Keratinocyte (primary cell): Measurements from ENCODE around the gene NUDT6.

Experiments
- EZH2 ChIP-seq: IDR thresholded peaks from one replicate; pipeline ENCODE4 v1.6.1; 2012; ENCODE audit warnings: inconsistent platforms, mild to moderate bottlenecking, low read length, moderate library complexity
- TF ChIP-seq, protein P1 (sequence below), 3 experiments: IDR thresholded peaks in 1 of 3; conservative IDR thresholded peaks in 1 of 3; optimal IDR thresholded peaks in 1 of 3; 2 replicates in 2 of 3; 3 replicates in 1 of 3; pipeline versions ENCODE3 to v1.5.1; 2011; ENCODE audit warnings: low read length in 3 of 3, mild to moderate bottlenecking in 3 of 3, moderate library complexity in 2 of 3, control low read depth in 1 of 3, inconsistent platforms in 1 of 3; ENCODE audit not compliant: insufficient read depth in 2 of 3; ENCODE audit errors: extremely low read depth in 1 of 3

DNA sequence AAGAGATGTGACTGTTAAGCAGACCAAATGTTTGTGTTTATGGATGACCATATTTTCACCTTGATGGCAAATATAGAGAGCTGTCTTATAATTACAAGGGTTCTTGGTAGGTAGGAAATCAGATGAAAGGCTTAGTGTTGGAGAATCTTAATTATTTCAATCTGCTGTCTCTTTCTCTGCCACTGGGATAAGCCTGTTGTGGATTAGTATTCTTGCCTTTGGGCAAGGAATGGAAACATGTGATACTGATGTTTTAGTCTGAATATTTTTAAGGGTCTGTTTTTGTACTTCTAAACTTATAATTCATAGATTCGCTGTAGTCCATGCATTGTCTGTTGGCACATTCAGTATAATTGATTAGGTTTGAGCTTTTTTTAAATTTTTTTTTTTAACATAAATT is 23.7 kb upstream of the NUDT6 start:
- TF ChIP-seq, protein P1, sequence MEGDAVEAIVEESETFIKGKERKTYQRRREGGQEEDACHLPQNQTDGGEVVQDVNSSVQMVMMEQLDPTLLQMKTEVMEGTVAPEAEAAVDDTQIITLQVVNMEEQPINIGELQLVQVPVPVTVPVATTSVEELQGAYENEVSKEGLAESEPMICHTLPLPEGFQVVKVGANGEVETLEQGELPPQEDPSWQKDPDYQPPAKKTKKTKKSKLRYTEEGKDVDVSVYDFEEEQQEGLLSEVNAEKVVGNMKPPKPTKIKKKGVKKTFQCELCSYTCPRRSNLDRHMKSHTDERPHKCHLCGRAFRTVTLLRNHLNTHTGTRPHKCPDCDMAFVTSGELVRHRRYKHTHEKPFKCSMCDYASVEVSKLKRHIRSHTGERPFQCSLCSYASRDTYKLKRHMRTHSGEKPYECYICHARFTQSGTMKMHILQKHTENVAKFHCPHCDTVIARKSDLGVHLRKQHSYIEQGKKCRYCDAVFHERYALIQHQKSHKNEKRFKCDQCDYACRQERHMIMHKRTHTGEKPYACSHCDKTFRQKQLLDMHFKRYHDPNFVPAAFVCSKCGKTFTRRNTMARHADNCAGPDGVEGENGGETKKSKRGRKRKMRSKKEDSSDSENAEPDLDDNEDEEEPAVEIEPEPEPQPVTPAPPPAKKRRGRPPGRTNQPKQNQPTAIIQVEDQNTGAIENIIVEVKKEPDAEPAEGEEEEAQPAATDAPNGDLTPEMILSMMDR (optimal IDR thresholded peaks at IDR 0.05 in 1 of 3, IDR thresholded peaks at IDR 0.05 in 1 of 3, conservative IDR thresholded peaks at IDR 0.05 in 1 of 3; ENCODE audit: extremely low read depth in 1 of 3, insufficient read depth in 2 of 3, low read length in 3 of 3): no peak
- TF ChIP-seq EZH2: no peak
